GM18868 (cell line): ENCODE results near the gene PPAN.

Experiments
- ATAC-seq: cut with Tn5 transposase; IDR thresholded peaks from one replicate; pipeline ENCODE4 v1.9.1; 2021; ENCODE audit warnings: mild to moderate bottlenecking, moderate library complexity; ENCODE audit not compliant: unreplicated experiment

Gene PPAN

DNA sequence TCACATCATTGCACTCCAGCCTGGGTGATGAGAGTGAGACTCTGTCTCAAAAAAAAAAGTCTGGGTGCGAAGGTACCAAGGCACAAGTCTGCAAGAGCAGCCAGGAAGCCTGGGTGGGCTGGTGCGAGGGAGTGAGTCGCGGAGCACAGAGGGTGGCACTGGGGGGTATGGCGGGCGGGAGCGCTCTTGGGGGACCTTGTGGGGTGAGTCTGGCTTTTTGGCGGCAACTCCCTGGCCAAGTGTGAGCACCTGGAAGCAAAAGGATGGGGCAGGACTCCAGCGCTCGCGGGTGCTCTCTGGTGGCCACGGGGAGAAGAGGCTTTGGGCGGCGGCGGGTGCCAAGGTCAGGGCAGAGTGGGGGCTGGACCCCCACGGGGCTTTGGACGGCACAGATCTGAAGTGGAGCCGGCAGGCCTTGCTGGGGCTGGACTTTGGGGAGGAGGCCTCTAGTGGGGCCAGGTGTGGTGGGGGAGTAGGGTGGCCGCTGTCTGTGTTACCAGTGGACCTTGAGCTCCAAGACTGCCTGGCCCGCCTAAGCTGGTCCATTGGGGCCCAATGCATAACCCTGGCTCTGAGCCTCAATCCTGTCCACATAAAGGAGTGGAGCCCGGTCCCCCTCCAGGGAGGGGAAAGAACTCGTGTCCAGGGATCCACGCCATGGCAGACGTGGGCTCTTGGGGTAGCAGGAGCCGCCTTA, 6.9 kb downstream of the PPAN start:
- ATAC-seq = no peak

DNA sequence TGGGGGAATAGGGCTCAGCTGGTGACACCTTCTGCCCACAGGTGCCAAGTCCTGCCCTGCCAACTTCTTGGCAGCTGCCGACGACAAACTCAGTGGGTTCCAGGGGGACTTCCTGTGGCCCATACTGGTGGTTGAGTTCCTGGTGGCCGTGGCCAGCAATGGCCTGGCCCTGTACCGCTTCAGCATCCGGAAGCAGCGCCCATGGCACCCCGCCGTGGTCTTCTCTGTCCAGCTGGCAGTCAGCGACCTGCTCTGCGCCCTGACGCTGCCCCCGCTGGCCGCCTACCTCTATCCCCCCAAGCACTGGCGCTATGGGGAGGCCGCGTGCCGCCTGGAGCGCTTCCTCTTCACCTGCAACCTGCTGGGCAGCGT, 7.4 kb downstream of the PPAN start:
- ATAC-seq = no peak

- ATAC-seq = no peak
Observed at GRCh38 chr19:10113964-10114650, 7.9 kb downstream of the PPAN start.

DNA sequence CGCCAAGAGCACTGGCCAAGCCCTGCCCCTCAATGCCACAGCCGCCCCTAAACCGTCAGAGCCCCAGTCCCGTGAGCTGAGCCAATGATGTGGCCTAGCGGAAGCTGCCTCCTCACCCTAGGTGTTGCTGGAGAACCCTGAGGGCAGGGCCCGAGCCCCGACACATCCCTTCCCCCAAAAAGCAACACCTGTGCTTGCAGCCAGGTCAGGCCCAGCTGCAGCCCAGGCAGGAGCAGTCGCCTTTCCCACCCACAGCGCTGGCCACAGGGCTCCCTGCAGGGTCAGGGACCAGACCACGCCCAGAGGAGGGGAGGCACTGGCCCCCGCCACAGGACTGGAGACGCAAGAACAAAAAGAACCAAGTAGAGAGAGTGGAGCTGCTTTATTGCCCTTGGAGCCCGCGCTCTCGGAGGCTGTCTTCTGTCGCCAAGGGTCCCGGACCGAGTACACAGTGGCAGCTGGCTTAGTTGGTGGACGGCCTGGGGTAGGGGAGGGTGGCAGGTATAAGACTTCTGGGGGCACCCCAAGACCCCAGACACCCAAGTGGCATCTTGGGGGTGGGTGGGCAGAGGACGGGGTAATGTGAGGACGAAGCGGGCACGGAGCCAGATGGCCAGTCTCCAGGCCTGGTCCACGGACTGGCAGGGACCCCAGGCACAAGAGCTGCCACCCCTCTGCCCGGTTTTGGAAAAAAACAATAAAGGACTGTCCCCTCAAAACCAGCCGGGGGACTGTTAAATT, 8.7 kb downstream of the PPAN start:
- no peak for ATAC-seq

GRCh38 chr19:10115392-10116084, 9.4 kb downstream of the PPAN start:
- ATAC-seq = no peak

- no peak for ATAC-seq
Observed at GRCh38 chr19:10116085-10116865, 10.1 kb downstream of the PPAN start.

DNA sequence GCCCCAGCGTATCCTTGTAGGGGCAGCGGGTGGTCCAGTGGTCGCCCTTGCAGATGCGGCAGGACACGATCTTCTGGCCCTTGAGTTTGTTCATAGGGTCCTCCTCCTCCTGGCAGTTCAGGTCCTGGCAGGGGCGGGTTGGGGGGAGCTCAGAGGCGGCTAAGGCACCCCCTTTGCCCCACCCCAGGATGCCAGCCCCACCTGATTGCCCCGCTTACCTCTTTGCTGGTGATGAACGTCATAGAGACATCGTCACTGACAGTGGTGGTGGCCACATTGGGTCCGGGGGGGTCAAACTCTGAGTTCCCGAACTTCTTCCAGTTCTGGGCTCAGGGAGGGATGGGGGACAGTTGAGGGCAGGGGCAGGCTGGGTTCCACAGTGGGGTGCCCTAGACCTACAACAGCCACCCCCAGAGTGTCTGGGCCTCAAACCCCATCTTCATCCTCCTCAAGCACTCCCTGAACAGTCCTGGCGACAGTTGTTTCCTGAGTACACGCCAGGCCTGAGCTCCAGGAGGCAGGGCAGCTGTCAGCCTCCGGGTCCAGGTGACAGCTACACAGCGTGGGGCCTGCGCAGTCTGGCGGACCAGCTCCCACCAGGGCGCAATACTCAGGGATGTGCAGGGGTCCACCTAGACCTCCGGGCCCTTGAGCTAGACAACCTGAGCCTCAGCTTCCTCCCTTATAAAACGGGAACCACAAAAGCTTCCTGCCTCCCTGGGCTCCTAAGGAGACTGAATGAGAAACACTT, 10.9 kb downstream of the PPAN start:
- ATAC-seq = no peak

DNA sequence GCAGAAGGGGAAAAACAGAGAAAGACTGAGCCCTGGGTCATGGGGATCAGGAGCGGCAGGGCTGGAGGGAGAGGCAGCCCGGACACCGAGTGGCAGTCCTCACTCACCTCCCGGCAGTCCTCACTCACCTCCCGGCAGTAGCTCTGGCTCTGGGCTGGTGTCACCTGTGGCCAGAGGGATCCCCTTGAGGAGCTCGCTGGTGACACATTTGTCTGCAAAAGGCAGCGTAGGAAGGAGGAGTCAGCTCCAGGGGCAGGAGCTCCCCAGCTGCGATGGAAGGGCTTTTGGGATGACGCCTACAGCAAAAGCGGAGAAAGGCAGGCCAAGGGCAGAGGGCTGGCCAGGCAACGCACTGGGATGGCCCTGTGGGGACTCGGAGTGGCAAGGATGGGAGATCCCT, 12.8 kb downstream of the PPAN start:
- no peak for ATAC-seq

DNA sequence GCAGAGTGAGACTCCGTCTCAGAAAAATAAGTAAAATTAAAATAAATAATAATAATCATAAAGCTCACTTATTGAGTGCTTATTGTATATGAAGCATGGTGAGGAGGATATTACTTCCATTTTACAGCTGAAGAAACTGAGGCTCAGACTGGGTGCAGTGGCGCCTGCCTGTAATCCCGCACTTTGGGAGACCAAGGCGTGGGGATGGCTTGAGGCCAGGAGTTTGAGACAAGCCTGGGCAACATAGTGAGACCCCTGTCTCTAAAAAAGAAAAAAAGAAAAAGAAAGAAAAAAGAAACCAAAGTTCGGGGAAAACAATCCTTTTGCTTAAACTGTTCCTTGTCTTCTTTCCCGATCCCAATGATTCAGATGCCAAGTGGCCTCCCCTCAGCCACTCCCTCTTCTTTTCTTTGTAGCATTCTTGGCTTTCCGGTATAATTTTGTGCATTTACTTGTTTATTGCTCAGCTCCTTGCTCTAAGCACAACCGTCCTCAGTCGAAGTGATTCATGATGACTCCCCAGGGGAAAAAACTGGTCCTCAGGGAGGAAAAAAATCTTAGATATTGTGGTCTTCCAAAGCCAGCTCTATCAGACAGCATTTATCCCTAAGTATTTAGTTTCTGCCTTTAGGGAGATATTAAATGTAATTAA, 14.5 kb downstream of the PPAN start:
- ATAC-seq = no peak

DNA sequence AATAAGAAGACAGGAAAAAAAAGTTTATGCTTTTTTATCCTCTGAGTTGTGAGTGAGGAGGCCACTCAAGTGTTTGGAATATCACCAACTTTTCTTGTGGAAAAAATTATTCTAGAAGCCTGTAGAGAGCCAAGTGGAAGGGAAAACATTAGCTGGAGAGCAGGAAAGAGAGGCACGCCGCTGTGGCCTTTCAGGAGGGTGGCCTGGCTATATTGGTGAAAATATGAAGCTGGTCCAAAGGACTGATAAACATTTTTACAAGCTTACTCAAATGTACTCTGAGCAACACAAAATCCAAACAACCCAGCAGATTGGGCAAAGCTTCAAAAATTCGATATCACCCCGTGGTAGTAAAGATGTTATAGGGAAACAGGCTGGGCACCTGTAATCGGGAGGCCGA, 15.9 kb downstream of the PPAN start:
- no peak for ATAC-seq

- ATAC-seq = no peak
Observed at GRCh38 chr19:10124429-10124828, 18.3 kb downstream of the PPAN start.

GRCh38 chr19:10126213-10126639, 20.1 kb downstream of the PPAN start:
- no peak for ATAC-seq

- no peak for ATAC-seq
Observed at GRCh38 chr19:10132905-10133304, 26.7 kb downstream of the PPAN start.

DNA sequence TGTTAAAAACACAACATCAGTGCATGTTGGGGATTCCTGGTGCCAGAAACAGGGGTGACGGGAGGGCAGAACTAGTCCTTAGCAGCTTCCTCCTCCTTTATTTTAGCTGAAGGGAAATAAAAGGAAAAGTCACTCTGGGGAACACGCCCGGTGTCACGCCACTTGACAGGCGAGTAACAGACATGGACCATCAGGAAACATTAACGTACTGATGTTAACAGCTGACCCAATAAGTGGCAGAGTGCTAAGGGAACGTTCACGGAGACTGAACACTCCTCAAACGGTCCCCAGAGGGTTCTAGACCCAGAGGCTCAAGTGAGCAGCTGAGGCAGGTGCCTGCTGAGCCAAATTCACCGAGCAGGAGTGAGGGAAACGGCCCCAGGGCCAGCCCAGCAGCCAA, 27.4 kb downstream of the PPAN start:
- no peak for ATAC-seq

- no peak for ATAC-seq
Observed at GRCh38 chr19:10134040-10134439, 27.9 kb downstream of the PPAN start.

- no peak for ATAC-seq
Observed at GRCh38 chr19:10135551-10136334, 29.6 kb downstream of the PPAN start.

DNA sequence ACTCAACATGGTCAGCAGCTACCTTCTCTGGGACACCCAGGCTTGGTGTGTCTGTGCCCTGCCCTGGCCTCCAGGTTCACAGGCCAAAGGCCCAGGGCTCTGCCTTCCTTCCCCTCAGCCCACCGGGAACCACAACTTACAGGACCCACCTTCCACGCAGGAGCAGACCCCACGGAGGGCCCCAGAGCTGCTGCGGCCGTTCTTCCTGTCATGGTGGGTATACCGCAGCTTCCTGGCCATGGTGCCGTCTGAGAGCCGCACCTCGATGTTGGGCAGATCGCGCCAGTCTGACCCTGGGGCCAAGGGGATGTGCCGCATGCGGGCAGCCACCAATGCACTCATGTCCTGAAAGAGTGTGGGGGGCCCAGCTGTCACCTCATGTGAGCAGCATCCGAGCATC, 30.8 kb downstream of the PPAN start:
- no peak for ATAC-seq

DNA sequence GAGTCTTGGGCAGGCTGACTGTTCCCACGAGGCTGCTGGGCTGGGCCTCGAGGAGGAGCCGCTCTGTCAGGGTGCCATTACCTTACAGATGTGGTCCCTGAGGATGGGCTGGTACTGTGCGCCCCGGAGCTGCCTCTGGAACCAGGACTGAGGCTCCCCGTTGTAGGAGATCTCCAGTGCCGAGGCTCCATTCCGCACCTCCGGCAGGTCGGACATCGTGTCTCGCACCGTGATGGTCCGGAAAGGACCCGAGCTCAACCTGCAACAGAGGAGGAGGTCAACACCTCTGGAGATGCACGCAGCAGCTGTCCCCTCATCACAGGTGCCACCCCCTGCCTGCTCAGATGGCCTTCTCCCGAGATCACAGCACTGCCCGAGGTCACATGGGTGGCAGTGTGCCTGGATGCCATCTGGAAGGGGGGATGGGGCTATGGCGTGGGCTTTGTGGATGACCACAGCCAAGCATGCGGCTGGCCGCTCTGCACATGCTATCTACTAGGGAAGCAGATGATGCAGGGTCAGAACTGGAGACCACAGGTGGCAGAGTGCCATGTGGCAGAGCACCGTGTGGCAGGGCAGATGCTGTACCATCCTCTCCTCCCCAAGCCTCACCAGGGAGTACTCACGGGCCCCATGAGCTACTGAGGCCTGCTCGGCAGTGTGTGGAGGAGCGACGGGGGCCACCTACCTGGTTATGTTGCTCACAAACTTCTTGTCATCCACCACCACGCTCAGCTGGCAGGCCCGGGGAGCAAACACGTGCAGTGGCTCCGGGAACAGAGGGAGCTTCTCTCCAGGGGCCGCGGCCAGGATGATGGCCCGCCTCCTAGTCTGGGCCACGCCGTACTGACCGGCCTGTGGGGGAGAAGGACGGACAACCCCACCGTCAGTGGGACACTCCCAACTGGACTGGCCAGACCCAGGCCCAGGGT, 31.9 kb downstream of the PPAN start:
- no peak for ATAC-seq
